NB4 (cell line): ENCODE results near the gene AKAP6.

Experiments
- CTCF ChIP-seq: IDR thresholded peaks from one replicate; pipeline ENCODE4 v1.5.1; 2012; ENCODE audit warnings: low read depth, low read length
- MYC ChIP-seq: IDR thresholded peaks from 2 replicates; pipeline ENCODE4 v1.6.1; 2011; ENCODE audit warnings: low read depth, low read length
- POLR2A ChIP-seq: IDR thresholded peaks from 2 replicates; pipeline ENCODE4 v1.6.1; 2011; ENCODE audit warnings: mild to moderate bottlenecking; ENCODE audit not compliant: insufficient read length; ENCODE audit errors: extremely low read depth
- TF ChIP-seq, protein P1 (sequence below): IDR thresholded peaks from 2 replicates; pipeline ENCODE4 v1.6.1; 2011; ENCODE audit warnings: low read depth, low read length

DNA sequence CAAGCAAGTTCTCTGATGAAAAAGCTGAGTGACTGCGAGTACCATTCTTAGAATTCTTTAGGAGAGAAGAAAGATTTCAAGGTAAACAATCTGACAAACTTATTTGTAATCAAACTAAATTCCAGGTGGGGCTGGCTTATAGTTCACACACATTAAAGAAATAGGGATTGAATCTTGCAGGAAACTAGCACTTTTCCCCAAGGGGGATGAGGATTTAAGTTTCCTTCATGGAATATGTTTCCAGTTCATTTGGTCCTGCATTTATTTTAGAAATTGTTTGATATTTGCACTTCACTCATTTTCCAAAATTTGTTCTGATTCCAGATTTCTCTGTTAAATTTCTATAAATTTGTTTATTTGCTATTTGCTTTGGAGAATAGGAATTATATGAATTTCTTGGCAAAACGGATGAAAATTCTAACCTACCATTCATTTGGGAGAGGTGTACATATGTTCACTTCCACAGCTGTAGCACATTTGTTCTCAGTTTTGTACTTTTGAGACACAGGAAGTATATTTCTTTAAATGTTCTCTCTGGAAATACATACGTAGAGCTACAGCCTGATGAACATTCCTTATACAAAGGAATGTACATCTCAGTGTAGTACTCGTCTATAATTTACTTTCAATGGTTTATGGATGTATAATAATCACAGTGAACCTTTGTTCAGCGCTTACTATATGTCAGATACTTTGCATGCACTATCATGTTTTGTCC lies 145.5 kb downstream of the AKAP6 start:
- TF ChIP-seq CTCF: no peak
- no peak for TF ChIP-seq POLR2A
- TF ChIP-seq, protein P1, sequence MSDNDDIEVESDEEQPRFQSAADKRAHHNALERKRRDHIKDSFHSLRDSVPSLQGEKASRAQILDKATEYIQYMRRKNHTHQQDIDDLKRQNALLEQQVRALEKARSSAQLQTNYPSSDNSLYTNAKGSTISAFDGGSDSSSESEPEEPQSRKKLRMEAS: no peak
- TF ChIP-seq MYC: no peak
